Nephron progenitor cell (in vitro differentiated cells): Measurements from ENCODE around the gene NRG2.

Experiments used
- DNase-seq: peaks from one replicate; pipeline ENCODE4 v3.0.0; 2021
- H3K27ac Mint-ChIP-seq: 2 replicates; pipeline ENCODE4 v1.8.0; 2021; ENCODE audit warnings: mild to moderate bottlenecking, moderate library complexity, mixed read lengths
- H3K27me3 Mint-ChIP-seq: 2 replicates; pipeline ENCODE4 v1.8.0; 2021; ENCODE audit warnings: mild to moderate bottlenecking, low read depth, mixed read lengths; ENCODE audit not compliant: poor library complexity
- H3K36me3 Mint-ChIP-seq: 2 replicates; pipeline ENCODE4 v1.8.0; 2021; ENCODE audit warnings: low read depth, mixed read lengths
- H3K4me1 Mint-ChIP-seq: 2 replicates; pipeline ENCODE4 v1.8.0; 2021; ENCODE audit warnings: mixed read lengths
- H3K4me3 Mint-ChIP-seq: 2 replicates; pipeline ENCODE4 v1.8.0; 2021; ENCODE audit warnings: mild to moderate bottlenecking, moderate library complexity, mixed read lengths
- H3K9me3 Mint-ChIP-seq: 2 replicates; pipeline ENCODE4 v1.8.0; 2021; ENCODE audit warnings: mild to moderate bottlenecking, moderate library complexity, mixed read lengths
- TF ChIP-seq, protein P1 (sequence below): fragments of 200-600 bp; sonication (generic); IDR thresholded peaks from 2 replicates; pipeline ENCODE4 v1.5.0; 2021; ENCODE audit warnings: antibody characterized with exemption

NRG2 gene

GRCh38 chr5:139831624-139832023 lies 211.5 kb downstream of the NRG2 start:
- Mint-ChIP-seq H3K27ac (no peak overlapping the region), H3K27me3 (peaks cover 87% of the 10 kb centered on the region), H3K9me3 (peaks cover 4% of the 10 kb centered on the region), H3K4me3 (no peak overlapping the region), H3K36me3 (no peaks in the 10 kb centered on the region), H3K4me1 (no peaks in the 10 kb centered on the region)
- no peak for DNase-seq
- TF ChIP-seq, protein P1, sequence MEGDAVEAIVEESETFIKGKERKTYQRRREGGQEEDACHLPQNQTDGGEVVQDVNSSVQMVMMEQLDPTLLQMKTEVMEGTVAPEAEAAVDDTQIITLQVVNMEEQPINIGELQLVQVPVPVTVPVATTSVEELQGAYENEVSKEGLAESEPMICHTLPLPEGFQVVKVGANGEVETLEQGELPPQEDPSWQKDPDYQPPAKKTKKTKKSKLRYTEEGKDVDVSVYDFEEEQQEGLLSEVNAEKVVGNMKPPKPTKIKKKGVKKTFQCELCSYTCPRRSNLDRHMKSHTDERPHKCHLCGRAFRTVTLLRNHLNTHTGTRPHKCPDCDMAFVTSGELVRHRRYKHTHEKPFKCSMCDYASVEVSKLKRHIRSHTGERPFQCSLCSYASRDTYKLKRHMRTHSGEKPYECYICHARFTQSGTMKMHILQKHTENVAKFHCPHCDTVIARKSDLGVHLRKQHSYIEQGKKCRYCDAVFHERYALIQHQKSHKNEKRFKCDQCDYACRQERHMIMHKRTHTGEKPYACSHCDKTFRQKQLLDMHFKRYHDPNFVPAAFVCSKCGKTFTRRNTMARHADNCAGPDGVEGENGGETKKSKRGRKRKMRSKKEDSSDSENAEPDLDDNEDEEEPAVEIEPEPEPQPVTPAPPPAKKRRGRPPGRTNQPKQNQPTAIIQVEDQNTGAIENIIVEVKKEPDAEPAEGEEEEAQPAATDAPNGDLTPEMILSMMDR = no peak

GRCh38 chr5:139829471-139829870 lies 213.6 kb downstream of the NRG2 start:
- Mint-ChIP-seq H3K4me3 (no peak overlapping the region), H3K4me1 (no peaks in the 10 kb centered on the region), H3K36me3 (no peaks in the 10 kb centered on the region), H3K9me3 (peaks cover 4% of the 10 kb centered on the region), H3K27me3 (peaks cover 89% of the 10 kb centered on the region), H3K27ac (no peak overlapping the region)
- TF ChIP-seq, protein P1 = no peak
- DNase-seq = no peak

DNA sequence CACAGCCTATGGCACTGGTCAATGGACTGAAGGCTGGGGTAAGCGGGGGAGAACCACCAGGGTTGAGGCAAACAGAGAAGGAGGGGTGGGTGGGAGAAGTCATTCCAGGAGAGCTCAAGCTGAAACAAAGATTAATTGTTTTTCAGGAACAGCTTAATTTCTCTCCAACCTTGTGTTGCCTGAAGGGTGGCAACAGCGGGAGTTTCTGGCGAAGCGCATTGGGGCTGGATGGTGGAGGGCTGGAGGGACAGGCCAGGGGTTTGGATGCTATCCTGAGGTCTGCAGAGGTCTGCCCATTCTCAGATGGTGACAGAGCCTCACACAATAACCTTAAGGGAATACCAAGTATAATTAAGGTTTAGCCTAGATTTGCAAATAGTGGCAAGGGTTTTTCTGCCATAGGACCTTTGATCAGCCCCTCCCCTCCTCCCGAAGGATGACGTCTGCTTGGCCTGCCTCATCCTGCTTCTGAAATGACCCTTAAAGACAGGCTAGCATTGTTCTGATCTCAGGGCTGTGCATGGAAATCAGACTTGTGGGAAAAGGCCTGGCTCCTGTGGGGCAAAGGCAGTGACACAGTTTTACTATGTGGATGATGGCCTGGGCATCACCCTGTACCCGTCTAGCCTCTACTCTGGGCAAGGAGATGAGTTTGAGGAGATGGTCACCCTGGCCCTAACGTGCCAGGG lies 214.7 kb downstream of the NRG2 start:
- H3K4me1 Mint-ChIP-seq = no peaks in the 10 kb centered on the region
- no peak overlapping the region for H3K27ac Mint-ChIP-seq

GRCh38 chr5:139825690-139826089 lies 217.4 kb downstream of the NRG2 start:
- Mint-ChIP-seq H3K27me3 (peaks cover 71% of the 10 kb centered on the region), H3K4me1 (no peaks in the 10 kb centered on the region), H3K9me3 (peaks cover 4% of the 10 kb centered on the region), H3K36me3 (no peaks in the 10 kb centered on the region), H3K4me3 (no peak overlapping the region), H3K27ac (no peak overlapping the region)
- TF ChIP-seq, protein P1 = no peak
- no peak for DNase-seq

More for the DNA sequence above, 214.7 kb downstream of the NRG2 start:
- no peak for DNase-seq
- Mint-ChIP-seq H3K36me3 (no peaks in the 10 kb centered on the region), H3K4me3 (no peak overlapping the region), H3K27me3 (peaks cover 83% of the 10 kb centered on the region), H3K9me3 (peaks cover 4% of the 10 kb centered on the region)
- TF ChIP-seq, protein P1 = no peak

GRCh38 chr5:139823757-139824355 lies 219.2 kb downstream of the NRG2 start:
- H3K4me1 Mint-ChIP-seq = no peaks in the 10 kb centered on the region
- no peaks in the 10 kb centered on the region for H3K36me3 Mint-ChIP-seq
- no peak for DNase-seq
- peaks cover 64% of the 10 kb centered on the region for H3K27me3 Mint-ChIP-seq
- TF ChIP-seq, protein P1 = no peak
- no peak overlapping the region for H3K4me3 Mint-ChIP-seq
- peaks cover 7% of the 10 kb centered on the region for H3K9me3 Mint-ChIP-seq
- no peak overlapping the region for H3K27ac Mint-ChIP-seq
